Panc1 (cell line): Measurements from ENCODE around the gene CDK8. TPM values are rescaled to one million over a fixed set of nuclear protein-coding genes. Genes with fewer than 3 reads are reported as not detected.

Experiments
- ATAC-seq: fragments of 200-7000 bp; cut with Tn5 transposase; 2 replicates; pipeline ENCODE4 v1.9.1; 2020; ENCODE audit warnings: mild to moderate bottlenecking, moderate library complexity
- BruUV-seq: library from RNA; stranded (reverse); fragments of 400-500 nt; replicated peaks from 2 replicates; lab custom pipeline; 2021; lab: Mats Ljungman, UMichigan
- CTCF ChIA-PET: fragments of 300-600 bp; sonication (Branson Sonifier 250); formaldehyde crosslinking; loops from one replicate; lab custom pipeline; 2022; ENCODE audit warnings: antibody characterized with exemption; lab: Charles Lee
- POLR2A ChIA-PET: fragments of 300-600 bp; sonication (Branson Sonifier 250); formaldehyde crosslinking; loops from one replicate; lab custom pipeline; 2022; ENCODE audit warnings: antibody characterized with exemption; lab: Charles Lee
- DNase-seq: peaks from one replicate; pipeline ENCODE4 v3.0.0-alpha.2; 2010; ENCODE audit warnings: low read depth, low spot score
- H3K27ac ChIP-seq: 2 replicates; pipeline ENCODE4 v1.5.1; 2011; ENCODE audit warnings: mild to moderate bottlenecking, low read length, inconsistent platforms
- H3K27me3 ChIP-seq: fragments of 200-500 bp; sonication (Bioruptor generic); 2 replicates; pipeline ENCODE4 v1.6.0; 2014; ENCODE audit warnings: low read length, inconsistent platforms; ENCODE audit not compliant: control insufficient read depth, insufficient read depth
- H3K36me3 ChIP-seq: fragments of 200-500 bp; sonication (Bioruptor generic); 2 replicates; pipeline ENCODE4 v1.5.1; 2014; ENCODE audit warnings: inconsistent platforms, mild to moderate bottlenecking, low read length, moderate library complexity; ENCODE audit not compliant: control insufficient read depth, insufficient read depth
- H3K4me1 ChIP-seq: 2 replicates; pipeline ENCODE4 v1.5.1; 2011; ENCODE audit warnings: inconsistent platforms, mild to moderate bottlenecking, low read length, moderate library complexity; ENCODE audit not compliant: control insufficient read depth, insufficient read depth
- H3K4me3 ChIP-seq, 2 experiments: 2 replicates each; pipeline ENCODE4 v1.5.1; 2011 to 2012; ENCODE audit warnings: low read depth in 2 of 2, low read length in 2 of 2, mild to moderate bottlenecking in 2 of 2, inconsistent platforms in 1 of 2, moderate library complexity in 1 of 2
- H3K9me3 ChIP-seq: fragments of 200-500 bp; sonication (Bioruptor generic); 2 replicates; pipeline ENCODE4 v1.5.1; 2014; ENCODE audit warnings: low read depth, mild to moderate bottlenecking, inconsistent platforms, low read length, moderate library complexity; ENCODE audit not compliant: control insufficient read depth, insufficient read depth
- POLR2AphosphoS5 ChIP-seq: IDR thresholded peaks from 2 replicates; pipeline ENCODE4 v1.6.1; 2012; ENCODE audit warnings: mild to moderate bottlenecking, low read depth, low read length, moderate library complexity
- SIN3A ChIP-seq: IDR thresholded peaks from 2 replicates; pipeline ENCODE4 v1.6.1; 2012; ENCODE audit warnings: low read depth, mild to moderate bottlenecking, low read length, moderate library complexity, borderline replicate concordance; ENCODE audit not compliant: insufficient read depth
- TCF7L2 ChIP-seq: IDR thresholded peaks from 2 replicates; pipeline ENCODE4 v1.6.1; 2011; ENCODE audit warnings: mild to moderate bottlenecking, low read depth, low read length, inconsistent platforms
- in situ Hi-C: cut with HindIII; loops from 2 replicates; pipeline ENCODE4 v1.10.0; 2016; ENCODE audit warnings: low sequenced_read_pairs, low pct_unique_long_range_greater_than_20kb
- intact Hi-C: fragments of 100-400 bp; cut with micrococcal nuclease; formaldehyde crosslinking; loops from one replicate; pipeline ENCODE4 v1.10.0; 2022; ENCODE audit not compliant: unreplicated experiment
- total RNA-seq: library from RNA; stranded (reverse); gene quantifications from one replicate; pipeline ENCODE4 v1.2.1, GENCODE V29; 2021; ENCODE audit not compliant: unreplicated experiment
- TF ChIP-seq, protein P1 (sequence below): fragments of 450-650 bp; IDR thresholded peaks from 2 replicates; pipeline ENCODE4 v1.5.1; 2017; ENCODE audit warnings: mild to moderate bottlenecking
- TF ChIP-seq, protein P2 (sequence below), 2 experiments: IDR thresholded peaks; 2 replicates each; pipeline ENCODE4 v1.6.1; 2011 to 2012; ENCODE audit warnings: low read depth in 2 of 2, control low read depth in 1 of 2, low read length in 1 of 2, mild to moderate bottlenecking in 1 of 2, moderate library complexity in 1 of 2; ENCODE audit not compliant: insufficient read depth in 1 of 2

Gene CDK8
- total RNA-seq, 1 experiment from 2014 or later, result 14.9 TPM

DNA sequence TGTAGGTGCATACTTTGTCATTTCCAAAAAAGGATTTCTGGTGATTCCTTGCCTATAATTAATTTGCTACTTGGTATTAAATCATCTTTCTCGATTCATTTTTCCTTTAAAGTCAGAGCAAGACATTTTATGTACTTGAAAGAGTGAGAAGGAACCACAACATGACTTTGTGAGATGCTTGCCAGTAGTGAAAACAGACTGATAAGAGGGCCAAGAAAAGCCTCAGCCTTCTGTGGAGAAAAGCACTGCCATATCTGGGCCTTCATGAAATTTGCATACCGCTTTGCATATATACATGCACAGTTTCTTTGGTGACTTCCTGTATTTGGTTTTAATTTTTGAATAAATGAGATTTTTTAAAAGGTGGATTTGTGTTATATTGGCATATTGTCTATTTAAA is 128.4 kb downstream of the CDK8 start:
- ChIA-PET POLR2A (no interaction called here), CTCF (no interaction called here)
- Histone ChIP-seq H3K4me3 (no peak overlapping the region), H3K27ac (no peak overlapping the region), H3K27me3 (no peaks in the 10 kb centered on the region), H3K36me3 (no peaks in the 10 kb centered on the region), H3K9me3 (no peaks in the 10 kb centered on the region), H3K4me1 (no peaks in the 10 kb centered on the region)
- TF ChIP-seq POLR2AphosphoS5, result no peak
- no peak for TF ChIP-seq TCF7L2
- no peak for TF ChIP-seq SIN3A
- TF ChIP-seq, protein P1, sequence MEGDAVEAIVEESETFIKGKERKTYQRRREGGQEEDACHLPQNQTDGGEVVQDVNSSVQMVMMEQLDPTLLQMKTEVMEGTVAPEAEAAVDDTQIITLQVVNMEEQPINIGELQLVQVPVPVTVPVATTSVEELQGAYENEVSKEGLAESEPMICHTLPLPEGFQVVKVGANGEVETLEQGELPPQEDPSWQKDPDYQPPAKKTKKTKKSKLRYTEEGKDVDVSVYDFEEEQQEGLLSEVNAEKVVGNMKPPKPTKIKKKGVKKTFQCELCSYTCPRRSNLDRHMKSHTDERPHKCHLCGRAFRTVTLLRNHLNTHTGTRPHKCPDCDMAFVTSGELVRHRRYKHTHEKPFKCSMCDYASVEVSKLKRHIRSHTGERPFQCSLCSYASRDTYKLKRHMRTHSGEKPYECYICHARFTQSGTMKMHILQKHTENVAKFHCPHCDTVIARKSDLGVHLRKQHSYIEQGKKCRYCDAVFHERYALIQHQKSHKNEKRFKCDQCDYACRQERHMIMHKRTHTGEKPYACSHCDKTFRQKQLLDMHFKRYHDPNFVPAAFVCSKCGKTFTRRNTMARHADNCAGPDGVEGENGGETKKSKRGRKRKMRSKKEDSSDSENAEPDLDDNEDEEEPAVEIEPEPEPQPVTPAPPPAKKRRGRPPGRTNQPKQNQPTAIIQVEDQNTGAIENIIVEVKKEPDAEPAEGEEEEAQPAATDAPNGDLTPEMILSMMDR, result no peak
- TF ChIP-seq, protein P2, sequence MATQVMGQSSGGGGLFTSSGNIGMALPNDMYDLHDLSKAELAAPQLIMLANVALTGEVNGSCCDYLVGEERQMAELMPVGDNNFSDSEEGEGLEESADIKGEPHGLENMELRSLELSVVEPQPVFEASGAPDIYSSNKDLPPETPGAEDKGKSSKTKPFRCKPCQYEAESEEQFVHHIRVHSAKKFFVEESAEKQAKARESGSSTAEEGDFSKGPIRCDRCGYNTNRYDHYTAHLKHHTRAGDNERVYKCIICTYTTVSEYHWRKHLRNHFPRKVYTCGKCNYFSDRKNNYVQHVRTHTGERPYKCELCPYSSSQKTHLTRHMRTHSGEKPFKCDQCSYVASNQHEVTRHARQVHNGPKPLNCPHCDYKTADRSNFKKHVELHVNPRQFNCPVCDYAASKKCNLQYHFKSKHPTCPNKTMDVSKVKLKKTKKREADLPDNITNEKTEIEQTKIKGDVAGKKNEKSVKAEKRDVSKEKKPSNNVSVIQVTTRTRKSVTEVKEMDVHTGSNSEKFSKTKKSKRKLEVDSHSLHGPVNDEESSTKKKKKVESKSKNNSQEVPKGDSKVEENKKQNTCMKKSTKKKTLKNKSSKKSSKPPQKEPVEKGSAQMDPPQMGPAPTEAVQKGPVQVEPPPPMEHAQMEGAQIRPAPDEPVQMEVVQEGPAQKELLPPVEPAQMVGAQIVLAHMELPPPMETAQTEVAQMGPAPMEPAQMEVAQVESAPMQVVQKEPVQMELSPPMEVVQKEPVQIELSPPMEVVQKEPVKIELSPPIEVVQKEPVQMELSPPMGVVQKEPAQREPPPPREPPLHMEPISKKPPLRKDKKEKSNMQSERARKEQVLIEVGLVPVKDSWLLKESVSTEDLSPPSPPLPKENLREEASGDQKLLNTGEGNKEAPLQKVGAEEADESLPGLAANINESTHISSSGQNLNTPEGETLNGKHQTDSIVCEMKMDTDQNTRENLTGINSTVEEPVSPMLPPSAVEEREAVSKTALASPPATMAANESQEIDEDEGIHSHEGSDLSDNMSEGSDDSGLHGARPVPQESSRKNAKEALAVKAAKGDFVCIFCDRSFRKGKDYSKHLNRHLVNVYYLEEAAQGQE (IDR thresholded peaks at IDR 0.05; ENCODE audit: insufficient read depth in 1 of 2, low read depth in 2 of 2, low read length in 1 of 2), result no peak
- ATAC-seq (no peak), DNase-seq (no peak)
- BruUV-seq, result no TSS peak
- in situ Hi-C loops (no loop called here), intact Hi-C loops (no loop called here)

DNA sequence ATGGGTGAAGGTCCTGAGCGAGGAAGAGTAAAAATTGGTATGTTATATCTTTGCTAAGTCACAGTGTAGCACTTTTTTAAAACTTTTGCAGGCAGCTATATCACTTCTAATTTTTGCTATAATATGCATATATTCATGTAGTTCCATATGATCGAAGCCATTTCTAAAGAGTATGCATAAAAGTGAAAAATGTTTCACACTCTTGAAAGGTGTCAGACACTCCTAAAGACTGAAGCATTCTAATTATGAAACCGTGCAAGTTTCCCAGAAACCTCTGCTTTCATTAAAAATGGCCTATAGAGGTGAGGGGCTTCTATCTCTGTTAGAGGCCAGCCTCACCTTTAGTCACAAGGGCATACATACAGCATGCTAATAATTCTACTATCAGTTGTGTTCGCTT is 128.9 kb downstream of the CDK8 start:
- no peak for ATAC-seq
- POLR2A ChIA-PET, result no interaction called here

More for the DNA sequence above, 128.9 kb downstream of the CDK8 start:
- CTCF ChIA-PET, result no interaction called here
- intact Hi-C loops (no loop called here), in situ Hi-C loops (no loop called here)
- no TSS peak for BruUV-seq
- no peak overlapping the region for H3K27ac ChIP-seq
- no peak for DNase-seq
- no peaks in the 10 kb centered on the region for H3K4me1 ChIP-seq
- H3K9me3 ChIP-seq, result no peaks in the 10 kb centered on the region
- no peaks in the 10 kb centered on the region; the same call in 1 of the 2 replicates for H3K36me3 ChIP-seq
- TF ChIP-seq SIN3A, result no peak
- no peak for TF ChIP-seq TCF7L2
- no peak for TF ChIP-seq POLR2AphosphoS5
- TF ChIP-seq, protein P1, result no peak
- TF ChIP-seq, protein P2 (IDR thresholded peaks at IDR 0.05; ENCODE audit: insufficient read depth in 1 of 2, low read depth in 2 of 2, low read length in 1 of 2), result no peak
- no peaks in the 10 kb centered on the region for H3K27me3 ChIP-seq
- no peak overlapping the region for H3K4me3 ChIP-seq
